K562 (cell line): ENCODE measurements around the gene SLC25A4. TPM values are rescaled to one million over a fixed set of nuclear protein-coding genes. Genes with fewer than 3 reads are reported as not detected.

Experiments used
- ATAC-seq: fragments of 200-7000 bp; cut with Tn5 transposase; 3 replicates; pipeline ENCODE4 v1.9.1; 2020; ENCODE audit warnings: moderate library complexity
- BruUV-seq: library from RNA; stranded (reverse); fragments of 400-500 nt; replicated peaks from 2 replicates; lab custom pipeline; 2021; lab: Mats Ljungman, UMichigan
- CTCF ChIA-PET: fragments of 300-600 bp; formaldehyde crosslinking; extraction: SDS; loops from one replicate; lab custom pipeline; 2021; ENCODE audit warnings: low intra/inter-chr PET ratio; lab: Yijun Ruan, JAX
- POLR2A ChIA-PET: fragments of 300-600, 350-650 bp; sonication (Branson Sonifier 250); formaldehyde crosslinking; extraction: SDS; loops from one replicate; lab custom pipeline; 2021; ENCODE audit warnings: antibody characterized with exemption, inconsistent platforms; lab: Yijun Ruan, JAX
- DNase-seq, 4 experiments: peaks; one replicate each; pipeline versions ENCODE4 v3.0.0 to v3.0.0-alpha.2; 2011 to 2018; ENCODE audit warnings: low spot score in 3 of 4, mixed read lengths in 3 of 4; ENCODE audit errors: extremely low read depth in 1 of 4
- FAIRE-seq: peaks from 2 replicates; lab custom pipeline; 2011; peaks lifted over from hg19 to GRCh38; lab: Jason Lieb, UNC
- H2AFZ ChIP-seq: 2 replicates; pipeline ENCODE4 v1.6.0; 2011; ENCODE audit warnings: low read depth, low read length, control low read depth, inconsistent platforms
- H3K27ac ChIP-seq: fragments of 200-600 bp; 3 replicates; pipeline ENCODE4 v1.8.0; 2011; ENCODE audit warnings: low read depth, mild to moderate bottlenecking, control low read depth, inconsistent platforms, low read length, moderate library complexity, mixed read lengths; ENCODE audit errors: extremely low read depth
- H3K27me3 ChIP-seq, 2 experiments: fragments of 300-600 bp in 1 of 2; 2 replicates in 1 of 2; 3 replicates in 1 of 2; pipeline versions ENCODE4 v1.6.0 to v1.8.0; 2011; ENCODE audit warnings: inconsistent platforms in 2 of 2, low read length in 2 of 2, mild to moderate bottlenecking in 1 of 2, mixed read lengths in 1 of 2, moderate library complexity in 1 of 2; ENCODE audit not compliant: control insufficient read depth in 2 of 2, insufficient read depth in 2 of 2
- H3K36me3 ChIP-seq: fragments of 300-600 bp; 3 replicates; pipeline ENCODE4 v1.8.0; 2011; ENCODE audit warnings: mild to moderate bottlenecking, low read length, inconsistent platforms; ENCODE audit not compliant: control insufficient read depth, insufficient read depth
- H3K4me1 ChIP-seq, 2 experiments: fragments of 200-600 bp in 1 of 2; replicated peaks in 1 of 2; 2 replicates in 1 of 2; 3 replicates in 1 of 2; pipeline versions ENCODE4 v1.5.1 to v1.8.0; 2011; ENCODE audit warnings: inconsistent platforms in 2 of 2, low read length in 2 of 2, mild to moderate bottlenecking in 1 of 2, mixed read lengths in 1 of 2, moderate library complexity in 1 of 2; ENCODE audit not compliant: control insufficient read depth in 2 of 2, insufficient read depth in 2 of 2
- H3K4me2 ChIP-seq: 2 replicates; pipeline ENCODE4 v1.6.1; 2011; ENCODE audit warnings: low read length, control low read depth, inconsistent platforms, mixed read lengths; ENCODE audit not compliant: insufficient read depth
- H3K4me3 ChIP-seq: fragments of 200-600 bp; sonication (generic), shearing (Covaris generic); 2 replicates; pipeline ENCODE4 v1.5.1; 2016; ENCODE audit warnings: control low read depth, inconsistent platforms
- H3K79me2 ChIP-seq: fragments of 200-600 bp; 3 replicates; pipeline ENCODE4 v1.8.0; 2011; ENCODE audit warnings: low read length, inconsistent platforms; ENCODE audit not compliant: control insufficient read depth, insufficient read depth
- H3K9ac ChIP-seq, 2 experiments: 2 replicates each; pipeline versions ENCODE4 v1.6.0 to v1.6.1; 2011; ENCODE audit warnings: low read depth in 2 of 2, low read length in 2 of 2, control low read depth in 1 of 2, inconsistent platforms in 1 of 2, mild to moderate bottlenecking in 1 of 2, mixed read lengths in 1 of 2; ENCODE audit not compliant: insufficient read depth in 1 of 2
- H3K9me1 ChIP-seq: one replicate; pipeline ENCODE4 v1.6.0; 2011; ENCODE audit warnings: inconsistent platforms, mild to moderate bottlenecking, low read length, moderate library complexity; ENCODE audit not compliant: control insufficient read depth, insufficient read depth
- H3K9me3 ChIP-seq: replicated peaks from 2 replicates; pipeline ENCODE4 v1.5.1; 2011; ENCODE audit warnings: low read depth, low read length, inconsistent platforms; ENCODE audit not compliant: control insufficient read depth, insufficient read depth
- H4K20me1 ChIP-seq: replicated peaks from 2 replicates; pipeline ENCODE4 v1.6.1; 2011; ENCODE audit warnings: low read length, inconsistent platforms, mixed read lengths; ENCODE audit not compliant: control insufficient read depth, insufficient read depth
- CBX1 ChIP-seq: sonication (generic); IDR thresholded peaks from 2 replicates; pipeline ENCODE4 v1.6.1; 2016; ENCODE audit warnings: antibody characterized with exemption, low read depth, mild to moderate bottlenecking
- CCAR2 ChIP-seq: fragments of 200-400 bp; formaldehyde crosslinking; IDR thresholded peaks from 2 replicates; pipeline ENCODE4 v1.6.1; 2017; ENCODE audit warnings: mild to moderate bottlenecking, low read depth, low read length
- HLTF ChIP-seq: fragments of 450-650 bp; IDR thresholded peaks from 2 replicates; pipeline ENCODE4 v1.6.1; 2016
- MGA ChIP-seq: fragments of 450-650 bp; IDR thresholded peaks from 2 replicates; pipeline ENCODE4 v1.6.1; 2016; ENCODE audit warnings: mild to moderate bottlenecking, moderate library complexity
- WGBS: fragments of 100-300 bp; shearing (Covaris generic); methylation state at CpG from one replicate; pipeline ENCODE4 v1.1.6; 2016; ENCODE audit warnings: low coverage, mixed read lengths; ENCODE audit not compliant: insufficient coverage; ENCODE audit errors: missing lambda C conversion rate; 5-methylcytosine and 5-hydroxymethylcytosine counted together
- in situ Hi-C: fragments of 300-500 bp; cut with MboI; formaldehyde crosslinking; loops from 4 replicates; pipeline ENCODE4 v1.15.0; 2018; ENCODE audit warnings: inconsistent platforms, mixed read lengths
- intact Hi-C: fragments of 100-400 bp; cut with micrococcal nuclease; formaldehyde crosslinking; loops from 2 replicates; pipeline ENCODE4 v1.14.2; 2022
- polyA plus RNA-seq, 8 experiments: library from polyadenylated mRNA; depleted of rRNA in 4 of 8; stranded (reverse) in 5 of 8; unstranded in 3 of 8; fragments of >200 nt; fragmentation: Nextera tagmentation in 2 of 8; fragmentation: Illumina TruSeq in 1 of 8; extraction: Ambion mirVana in 2 of 8; extraction: Trizol in 1 of 8; gene quantifications; 2 replicates each; pipeline versions ENCODE4 v1.2.1 to v1.2.3, GENCODE V29; 2011 to 2014; ENCODE audit warnings: inconsistent platforms in 1 of 8, missing spikeins in 1 of 8
- total RNA-seq, 7 experiments: library from RNA; depleted of rRNA in 6 of 7; stranded (reverse); fragments of >200 nt in 6 of 7; fragmentation: Illumina TruSeq in 2 of 7; extraction: Trizol in 2 of 7; gene quantifications; 2 replicates each; pipeline versions ENCODE4 v1.2.1 to v1.2.3, GENCODE V29; 2011 to 2021; ENCODE audit warnings: low replicate concordance in 1 of 7

Gene SLC25A4
- total and polyA plus RNA-seq, 9 of the 15 experiments (the other 6 are each of a cell fraction or from before 2014, with no cell fraction given), result 8.3 to 28.6 (median 19.5) TPM

- Histone ChIP-seq H3K4me2 (no peak overlapping the region), H3K79me2 (peaks cover 74% of the 10 kb centered on the region), H3K9ac (no peak overlapping the region), H3K36me3 (peaks cover 38% of the 10 kb centered on the region), H3K4me1 (peaks cover 3 to 14% of the 10 kb centered on the region in 2 experiments; a peak in 4 of 5 replicates), H3K27me3 (no peaks in the 10 kb centered on the region), H3K9me1 (no peaks in the 10 kb centered on the region), H2AFZ (no peak overlapping the region), H4K20me1 (no peaks in the 10 kb centered on the region; the same call in 1 of the 2 replicates), H3K4me3 (no peak overlapping the region), H3K27ac (no peak overlapping the region), H3K9me3 (no peaks in the 10 kb centered on the region)
- ATAC-seq (no peak), DNase-seq (no peak), FAIRE-seq (no peak)
- ChIA-PET POLR2A (interaction anchor here (0.6 kb wide), 1 partner anchor 8 kb away, joined by 4 read pairs; no protein-coding TSS in a partner anchor), CTCF (interaction anchor here (1.0 kb wide), 1 partner anchor 11 kb away, joined by 3 read pairs; no protein-coding TSS in a partner anchor)
- no TSS peak for BruUV-seq
- in situ Hi-C loops, result no loop called here
- 71% methylated on average over 1 of the region's 1 CpG for WGBS
- intact Hi-C loops, result no loop called here
- no peak for TF ChIP-seq HLTF
- no peak for TF ChIP-seq CCAR2
- TF ChIP-seq CBX1, result no peak
- TF ChIP-seq MGA, result no peak
Measured at GRCh38 chr4:185192059-185192458, 49.0 kb downstream of the SLC25A4 start.
